Measurements from ENCODE around the gene WDR76.
A peak's percentile ranks its signal among the peaks of the same experiment; 100 is the strongest.

WDR76 gene

DNA sequence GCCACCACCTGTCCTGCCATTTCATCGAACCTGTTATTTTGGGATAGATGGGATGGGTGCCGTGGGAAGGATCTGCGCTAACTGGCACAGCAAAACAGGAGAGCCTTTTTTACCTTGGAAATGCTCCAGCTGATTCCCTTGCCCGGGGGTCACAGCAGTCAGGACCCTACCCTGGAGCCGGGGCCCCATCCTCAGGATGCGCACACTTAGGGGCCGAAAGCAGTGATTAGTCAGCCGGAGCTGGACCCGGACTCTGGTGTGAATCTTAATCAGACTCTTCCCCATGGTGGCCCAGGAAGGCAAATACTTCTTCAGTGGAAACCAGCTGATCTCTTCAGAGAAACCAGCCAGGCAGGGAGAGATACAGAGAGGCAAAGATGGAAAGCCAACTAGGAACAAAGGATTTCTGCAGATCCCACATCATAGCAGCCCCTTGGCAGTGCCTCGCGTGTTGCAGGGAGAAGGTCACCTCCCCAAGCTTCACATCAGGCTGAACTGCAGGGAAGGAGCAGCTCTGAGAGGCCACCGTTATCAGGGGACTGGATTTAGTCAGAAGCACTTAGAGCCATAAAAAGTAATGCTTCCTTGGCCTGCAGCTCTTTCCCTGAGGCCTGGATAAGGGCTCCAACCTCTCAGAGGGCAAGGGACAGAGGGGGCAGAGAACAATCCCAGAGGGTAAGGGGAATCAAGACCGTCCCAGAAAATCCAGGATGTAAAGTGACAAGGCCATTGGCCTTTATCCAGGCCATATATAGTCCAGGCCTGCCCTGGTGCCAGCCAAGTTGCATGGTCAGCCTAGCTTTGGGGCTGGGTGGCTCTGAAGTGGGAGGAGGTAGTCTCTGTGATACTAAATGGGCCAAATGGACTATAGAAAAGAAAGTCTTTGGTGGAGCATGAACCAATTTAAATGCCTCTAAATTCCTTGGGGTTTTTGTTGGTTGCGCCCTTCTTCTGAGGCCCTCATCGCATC, 52.9 kb downstream of the WDR76 start:
- no peak for DNase-seq

DNA sequence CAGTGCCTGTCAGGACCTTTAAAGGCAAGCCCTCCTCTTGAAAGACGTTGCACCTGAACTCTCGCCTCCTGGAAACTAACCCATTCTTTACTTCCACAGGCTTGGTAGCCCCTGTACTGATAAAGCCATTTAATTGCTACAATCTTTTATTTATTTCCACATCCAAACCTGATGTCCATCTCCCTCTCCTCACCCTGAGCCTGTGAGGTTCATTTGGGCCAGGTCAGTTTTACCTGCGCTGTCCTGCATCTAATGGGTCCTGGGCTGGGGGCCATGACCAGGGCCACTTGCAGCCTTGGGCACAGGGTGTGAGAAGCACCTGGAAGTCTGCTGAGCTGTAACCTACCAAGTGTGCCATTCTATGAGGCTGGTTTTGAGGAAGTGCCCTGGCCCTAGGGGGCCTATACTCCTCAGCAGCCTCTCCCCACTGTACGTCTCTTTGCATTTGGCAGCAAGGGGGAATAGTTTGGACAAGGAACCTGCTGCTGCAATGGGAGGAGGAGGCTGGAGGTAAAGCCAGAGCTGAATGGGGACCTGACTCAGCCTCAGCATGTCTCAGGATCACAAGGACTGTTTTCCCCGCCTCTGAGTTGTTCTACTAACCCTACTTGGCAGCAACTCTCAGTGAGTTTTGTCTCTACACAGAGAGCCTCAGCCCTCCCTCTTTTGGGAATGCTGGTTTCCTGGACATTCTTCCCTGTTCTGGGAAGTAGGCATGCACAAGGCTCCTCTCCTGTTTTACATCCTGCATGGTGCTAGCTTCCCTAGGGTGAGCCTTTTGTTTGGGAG, 53.8 kb downstream of the WDR76 start:
- no peak for DNase-seq

DNA sequence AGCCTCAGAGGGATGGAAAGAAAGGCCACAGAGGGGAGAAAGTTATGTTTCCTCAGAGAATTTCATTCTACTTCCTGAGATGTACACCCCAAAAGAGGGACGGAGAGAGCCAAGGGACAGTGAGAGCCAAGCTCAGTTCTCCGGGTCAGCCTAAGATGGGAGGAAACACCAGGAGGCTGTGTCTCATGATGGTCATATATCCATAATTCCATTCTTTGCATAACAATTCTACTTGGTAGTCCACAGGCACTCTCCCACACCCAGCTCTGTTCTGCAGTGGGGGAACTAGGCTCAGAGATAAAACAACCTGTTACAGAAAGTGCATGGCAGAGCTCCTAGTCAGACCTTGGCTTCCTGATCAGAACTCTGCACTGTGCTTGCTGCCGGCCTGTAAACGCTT, 54.4 kb downstream of the WDR76 start:
- DNase-seq = no peak

DNA sequence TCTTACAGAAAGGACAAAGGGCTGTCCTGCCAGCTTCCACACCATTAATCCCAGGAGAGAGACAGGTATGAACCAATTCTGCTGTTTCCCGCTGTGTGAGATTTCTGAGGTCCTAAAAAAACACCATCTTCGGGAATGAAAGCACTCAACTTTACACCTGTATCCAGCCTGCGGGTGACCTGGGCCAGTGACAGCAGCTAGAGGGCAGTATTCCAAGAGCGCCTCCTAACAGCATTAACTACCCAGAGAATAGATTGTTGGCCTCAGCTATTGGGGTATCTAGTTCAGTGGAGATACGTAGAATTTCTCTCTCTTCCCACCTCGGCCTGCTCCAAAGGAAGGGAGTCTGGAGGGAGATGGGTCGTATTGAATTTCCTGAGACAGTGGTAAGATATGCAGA, 55.1 kb downstream of the WDR76 start:
- no peak for DNase-seq

DNA sequence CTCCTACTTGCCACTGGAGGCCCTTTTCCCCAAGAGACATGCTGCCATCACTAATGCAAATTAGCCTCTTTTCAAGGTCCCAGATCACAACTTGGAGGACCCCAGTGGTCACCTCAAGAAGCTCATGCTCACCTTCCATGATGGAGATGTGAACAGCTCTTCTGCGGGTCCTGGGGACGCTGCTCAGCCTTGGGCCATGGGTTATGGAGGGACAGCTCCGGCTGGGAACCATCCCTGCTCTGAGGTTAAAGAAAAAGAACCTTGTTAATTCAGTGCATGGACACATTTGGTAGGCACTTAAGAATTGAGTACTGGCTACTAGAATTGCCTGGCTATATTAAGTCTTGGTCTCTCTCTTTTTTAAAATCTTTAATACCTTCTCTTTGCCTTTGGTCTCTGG, 56.8 kb downstream of the WDR76 start:
- DNase-seq = no peak

DNA sequence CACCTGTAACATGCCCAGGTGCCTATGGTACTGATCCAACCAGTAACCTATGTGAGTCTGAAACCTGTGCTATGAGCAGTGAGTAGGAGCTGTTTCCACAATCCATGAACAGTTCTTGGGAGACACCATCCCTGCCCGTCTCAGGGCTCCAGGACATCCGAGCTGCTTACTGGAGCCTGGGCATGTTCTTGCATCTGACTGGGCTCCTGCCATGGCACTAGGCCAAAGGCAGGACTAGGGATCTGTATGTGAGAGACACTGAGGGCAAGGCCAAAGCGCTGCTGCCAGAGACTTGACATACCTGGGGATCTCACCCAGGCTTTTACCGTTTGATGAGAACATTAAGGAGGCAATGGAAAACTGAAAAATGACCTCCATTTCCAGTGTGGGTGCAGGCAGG, 59.8 kb downstream of the WDR76 start:
- DNase-seq = no peak

DNA sequence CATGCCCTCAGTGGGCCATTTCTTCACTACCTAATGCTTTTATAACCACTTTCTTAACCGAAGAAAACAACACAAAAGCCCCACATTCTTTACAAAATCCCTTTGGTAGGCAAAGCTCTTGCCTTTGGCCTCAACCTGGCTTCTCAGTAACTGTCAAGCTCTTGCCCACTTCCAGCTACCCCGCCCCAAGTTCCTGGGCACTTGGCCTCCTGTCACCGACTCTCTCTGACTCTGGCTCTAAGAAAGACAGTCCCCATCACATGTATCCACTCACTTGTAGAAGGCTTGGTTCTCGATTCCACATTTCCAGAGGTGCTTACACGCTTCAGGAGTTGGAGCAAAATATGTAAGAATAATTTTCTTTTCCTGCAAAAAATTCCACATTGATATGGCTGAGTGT, 61.1 kb downstream of the WDR76 start:
- DNase-seq = no peak

DNA sequence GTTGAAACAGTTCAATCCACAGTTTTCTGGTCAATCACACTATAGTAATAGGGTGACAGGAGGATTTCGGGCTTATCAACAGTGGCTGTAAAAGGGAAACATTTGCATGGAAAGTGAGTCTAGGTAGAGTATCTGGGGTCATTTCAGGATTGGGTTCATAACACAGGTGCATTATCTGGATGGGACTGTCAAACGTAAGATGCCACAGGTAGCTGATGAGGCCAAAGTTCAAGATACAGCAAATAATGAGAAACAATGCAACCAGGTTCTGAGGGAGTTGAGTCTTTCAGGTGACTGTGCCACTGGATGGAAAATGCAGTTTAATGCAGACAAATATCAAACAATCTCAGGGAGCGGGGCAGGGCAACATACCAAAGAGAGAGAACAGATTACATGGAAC, 62.2 kb downstream of the WDR76 start:
- no peak for DNase-seq

DNA sequence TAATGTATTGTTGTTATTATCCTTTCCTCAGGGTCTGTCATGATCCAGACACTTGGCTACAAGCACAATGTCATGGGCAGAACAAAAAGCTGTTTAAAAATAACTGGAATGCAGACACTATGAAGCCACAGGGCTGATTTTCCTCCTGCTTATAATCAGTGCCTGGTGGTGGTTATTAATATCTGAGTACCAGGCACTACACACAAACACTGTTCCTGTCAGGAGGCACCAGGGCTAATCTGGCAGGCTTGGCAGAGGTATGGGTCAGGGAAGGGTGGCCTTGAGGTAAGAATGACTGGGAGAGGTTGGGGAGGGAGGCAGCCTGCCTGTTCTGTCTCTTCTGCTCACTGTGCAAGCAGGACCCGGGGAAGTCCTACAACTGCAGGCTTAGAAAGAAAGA, 67.2 kb downstream of the WDR76 start:
- no peak for DNase-seq

DNA sequence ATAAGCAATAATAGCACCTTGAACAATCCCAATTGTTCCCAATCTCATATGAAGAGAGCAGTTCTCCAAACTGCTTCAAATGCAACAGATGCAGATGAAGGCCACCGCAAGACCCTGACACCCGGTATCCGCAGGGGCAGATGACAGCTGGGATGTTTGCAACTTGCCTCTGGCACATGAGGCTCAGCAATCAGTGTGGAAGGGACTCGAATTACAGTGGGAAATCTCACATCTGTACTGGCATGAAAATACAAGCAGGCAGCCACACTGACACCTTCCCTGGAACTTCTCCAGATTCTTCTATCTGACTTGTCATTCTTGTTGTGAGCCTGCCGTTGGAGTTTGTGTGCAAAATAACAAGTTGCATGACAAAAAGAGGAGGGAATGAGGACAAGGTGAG, 68.8 kb downstream of the WDR76 start:
- DNase-seq = no peak

DNA sequence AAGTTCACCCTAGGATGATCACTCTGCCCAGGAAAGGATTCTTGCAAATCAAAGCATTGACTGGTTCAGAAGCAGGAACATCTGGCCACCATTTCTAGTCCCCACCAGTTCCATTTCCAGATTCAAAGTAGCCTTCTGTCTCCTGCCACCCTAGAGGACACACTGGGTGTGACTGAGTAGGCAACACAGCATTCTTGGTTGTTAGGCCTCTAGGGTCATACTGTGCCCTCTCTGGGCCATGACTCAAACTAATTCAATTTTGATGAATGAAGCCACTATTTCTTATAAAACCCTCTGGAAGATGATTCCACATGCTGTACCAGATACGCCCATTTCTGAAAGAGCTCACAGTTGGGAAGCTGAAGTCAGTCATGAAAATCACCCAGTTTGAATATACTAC, 69.7 kb downstream of the WDR76 start:
- no peak for DNase-seq

DNA sequence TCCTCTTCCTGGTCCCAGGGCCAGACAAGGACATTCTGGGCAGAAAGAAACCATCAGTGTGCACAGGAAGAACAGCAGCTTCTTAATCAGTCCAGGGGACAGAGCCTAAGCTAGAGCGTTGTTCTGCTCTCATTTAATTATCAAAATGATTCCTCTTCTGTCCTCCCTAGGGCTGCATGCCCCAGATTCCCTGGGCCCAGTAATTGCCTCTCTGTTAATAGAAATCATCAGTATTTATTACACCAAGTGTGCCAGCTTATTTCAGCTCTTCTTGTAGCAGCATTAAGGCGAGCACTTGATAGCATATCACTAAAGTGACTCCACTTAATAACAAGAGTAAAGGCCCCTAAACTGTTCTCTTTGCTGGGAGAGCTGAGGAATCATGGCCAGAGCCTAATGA, 72.1 kb downstream of the WDR76 start:
- DNase-seq = no peak

DNA sequence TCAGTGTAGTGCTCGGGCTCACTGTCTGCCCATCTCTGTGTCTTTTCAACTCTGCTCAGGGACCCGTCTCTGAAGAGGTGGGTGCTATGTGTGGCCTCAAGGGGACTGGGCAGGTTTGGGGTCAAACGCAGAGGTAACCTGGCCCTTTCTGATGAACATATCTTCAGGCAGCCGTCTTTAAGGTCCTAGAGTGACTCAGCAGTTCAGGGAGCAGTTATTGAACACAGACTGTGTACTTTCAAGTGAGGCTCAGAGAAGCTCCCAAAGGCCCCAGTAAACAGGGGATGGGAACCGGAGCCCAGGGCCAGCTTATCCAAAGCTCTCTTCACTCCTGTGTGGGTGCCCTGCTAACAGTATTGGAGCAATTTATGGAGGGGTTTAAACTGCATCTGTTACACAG, 73.1 kb downstream of the WDR76 start:
- DNase-seq = no peak

DNA sequence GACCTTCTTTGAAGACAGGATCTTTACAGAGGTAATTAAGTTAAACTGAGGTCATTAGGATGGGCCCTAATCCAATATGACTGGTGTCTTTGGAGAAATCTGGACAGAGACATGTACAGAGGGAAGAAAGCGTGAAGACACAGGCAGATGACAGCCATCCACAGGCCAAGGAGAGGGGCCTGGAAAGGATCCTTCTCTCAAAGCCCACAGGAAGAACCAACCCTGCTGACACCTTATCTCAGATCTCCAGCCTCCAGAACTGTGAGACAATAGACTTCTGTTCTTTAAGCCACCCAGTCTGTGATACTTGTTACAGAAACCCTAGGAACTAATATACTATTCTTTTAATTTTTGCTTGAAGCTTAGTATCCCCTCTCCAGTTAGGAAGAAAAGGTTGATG, 74.2 kb downstream of the WDR76 start:
- DNase-seq = no peak

DNA sequence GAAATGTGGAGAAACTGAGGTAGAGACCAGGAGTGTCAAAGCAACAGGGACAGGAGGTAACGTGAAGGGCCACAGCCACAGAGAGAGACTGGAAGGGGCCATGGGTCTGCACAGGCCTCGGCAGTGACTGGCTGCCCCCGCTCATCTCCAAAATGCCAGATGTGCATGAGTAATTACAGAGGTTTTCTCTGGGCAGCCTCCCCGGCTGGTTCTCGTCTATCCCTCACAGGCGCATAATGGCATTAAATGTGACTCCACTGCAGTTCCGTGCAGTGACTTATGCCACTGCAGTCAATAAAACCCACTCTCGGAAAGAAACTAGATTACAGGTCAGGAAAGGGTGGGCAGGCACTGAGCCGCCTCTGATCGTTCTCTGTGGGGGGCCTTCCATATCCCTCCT, 74.7 kb downstream of the WDR76 start:
- DNase-seq = no peak

DNA sequence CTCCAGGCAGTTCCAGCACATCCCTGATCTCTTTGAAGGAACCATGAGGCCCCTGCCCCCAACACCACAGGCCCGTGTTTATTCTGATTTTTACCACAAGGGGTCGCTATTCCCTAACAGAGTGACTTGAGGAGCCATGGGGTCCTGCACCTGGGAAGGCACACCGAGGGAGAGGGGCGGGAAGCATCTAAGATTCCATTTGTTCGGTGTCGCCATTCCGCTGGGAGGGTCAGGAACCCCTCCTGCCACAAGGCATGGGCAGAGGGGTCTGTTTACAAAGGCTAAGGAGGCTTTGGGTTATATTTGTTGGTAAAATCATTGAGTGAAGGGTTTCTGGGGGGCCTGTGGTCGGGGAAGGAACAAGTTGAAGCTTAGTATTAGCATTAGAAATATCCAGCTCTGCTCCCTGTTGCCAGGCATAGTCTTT, 77.1 kb downstream of the WDR76 start:
- peak in 3 of 5 experiments; percentile 13 to 54 (median 15) for DNase-seq

DNA sequence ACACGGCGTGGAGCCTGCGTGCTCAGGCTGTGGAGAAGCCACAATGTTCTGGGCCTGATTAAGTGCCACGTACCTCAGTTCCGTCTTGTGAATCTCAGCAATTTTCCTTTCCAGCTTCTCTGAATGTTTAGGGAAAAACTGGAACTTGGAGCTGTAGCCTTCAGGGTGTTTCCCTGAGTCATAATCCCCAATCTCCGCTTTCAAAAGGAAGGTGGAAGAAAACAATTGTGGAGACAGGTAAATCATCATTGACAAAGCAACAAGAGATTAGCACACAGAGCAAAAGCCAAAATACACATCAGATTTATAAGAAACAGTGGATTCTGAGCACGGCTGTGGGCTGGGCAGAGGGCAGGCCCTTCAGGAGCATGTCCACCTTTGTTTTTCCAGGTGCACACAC, 79.0 kb downstream of the WDR76 start:
- DNase-seq = no peak

DNA sequence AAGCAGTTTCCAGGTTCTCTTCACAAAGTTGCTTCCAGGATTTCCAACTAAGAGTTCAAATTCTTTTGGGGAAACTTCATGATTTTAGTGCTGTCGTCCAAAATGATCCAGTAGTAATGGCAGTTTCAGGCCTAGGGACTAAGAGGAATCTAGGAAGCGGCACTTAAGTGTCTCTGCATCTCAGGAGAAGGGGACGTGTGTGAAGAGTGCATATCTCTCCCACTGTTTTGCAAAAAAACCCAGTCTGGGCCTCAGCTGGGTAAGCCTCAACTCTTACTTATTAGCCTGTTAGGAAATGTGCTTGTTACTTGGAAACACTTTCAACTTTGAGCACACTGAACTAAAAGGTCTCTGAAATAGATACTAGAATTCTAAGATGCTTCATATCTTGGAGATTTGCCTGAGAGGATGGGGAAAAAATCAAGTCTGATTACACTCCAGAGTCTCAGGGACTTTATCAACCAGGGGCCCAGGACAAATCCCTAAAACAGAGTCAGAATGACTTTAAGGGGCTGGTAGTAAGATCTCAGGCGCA, 81.8 kb downstream of the WDR76 start:
- DNase-seq = no peak

DNA sequence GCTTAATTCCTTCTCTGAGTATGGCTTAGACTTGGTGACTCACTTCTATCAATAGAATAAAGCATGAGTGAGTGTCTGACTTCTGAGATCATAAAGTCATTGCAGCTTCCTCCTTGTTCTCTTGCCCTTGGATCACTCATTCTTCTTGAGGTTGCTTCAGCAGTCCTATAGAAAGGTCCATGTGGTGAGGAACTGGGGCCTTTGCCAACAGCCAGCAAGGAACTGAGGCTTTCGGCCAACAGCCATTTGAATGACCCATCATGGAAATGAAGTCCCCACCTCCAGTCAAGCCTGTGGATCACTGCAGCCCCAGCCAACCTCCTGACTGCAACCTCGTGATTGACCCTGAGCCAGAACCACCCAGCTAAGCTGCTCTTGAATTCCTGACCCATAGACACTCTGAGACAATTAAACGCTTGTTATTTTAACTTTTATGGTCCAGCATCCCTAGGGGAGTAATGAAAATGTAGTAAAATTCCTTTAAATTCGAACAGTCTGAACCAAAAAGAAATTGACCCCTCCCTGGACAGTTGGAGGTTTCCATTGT, 84.5 kb downstream of the WDR76 start:
- DNase-seq = no peak

DNA sequence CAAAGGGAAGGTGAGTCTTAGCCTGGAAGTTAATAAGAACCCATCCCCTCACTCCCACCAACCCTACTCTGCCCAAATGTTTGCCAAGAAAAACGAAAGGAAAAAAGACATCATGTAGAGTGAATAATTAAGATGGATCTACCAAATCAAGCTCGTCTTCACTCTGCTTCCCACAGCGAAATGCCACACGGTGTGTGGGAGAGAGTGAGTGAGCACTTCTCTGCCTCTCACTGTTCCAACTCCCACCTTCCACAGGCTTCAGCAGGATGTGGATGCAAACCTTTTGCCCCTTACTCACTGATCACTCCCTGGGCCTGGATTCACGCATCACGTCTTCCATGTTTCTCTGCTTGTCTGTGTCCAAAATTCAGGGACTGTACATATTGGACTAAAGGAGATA, 85.4 kb downstream of the WDR76 start:
- no peak for DNase-seq

DNA sequence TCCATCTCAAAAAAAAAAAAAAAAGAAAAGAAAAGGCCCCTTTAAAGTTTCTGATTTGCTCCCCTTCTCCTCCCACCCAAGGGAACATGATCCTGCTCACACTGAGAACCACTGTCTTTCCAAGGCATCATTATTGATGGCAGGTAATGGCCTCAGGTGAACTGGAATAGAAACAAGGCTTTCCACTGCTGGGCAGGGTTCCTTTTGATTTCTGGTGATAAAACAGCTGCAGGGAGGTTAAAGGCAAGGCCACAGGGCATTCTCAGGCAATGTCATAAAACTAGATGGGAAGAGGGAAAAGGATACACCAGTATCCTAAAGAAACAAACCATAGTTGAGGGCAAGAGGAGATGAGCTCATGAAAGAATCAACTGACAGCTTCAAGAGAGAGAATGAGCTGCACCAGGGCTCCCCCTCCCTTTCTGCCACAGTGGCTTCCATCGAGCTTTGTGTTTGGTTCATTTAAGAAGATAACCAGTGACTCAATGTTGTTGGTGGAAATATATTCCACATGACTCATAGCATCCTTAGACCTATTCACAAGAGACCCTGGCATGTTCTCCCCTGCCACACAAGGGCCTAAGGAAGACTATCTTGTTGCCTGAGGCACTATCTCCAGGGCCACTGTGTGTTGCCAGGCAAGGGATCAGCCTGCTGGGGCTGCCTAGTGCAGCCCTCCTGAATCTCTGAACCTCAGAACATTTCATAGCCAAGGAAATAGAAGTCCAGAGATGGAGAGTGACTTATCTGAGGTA, 86.4 kb downstream of the WDR76 start:
- DNase-seq = no peak

DNA sequence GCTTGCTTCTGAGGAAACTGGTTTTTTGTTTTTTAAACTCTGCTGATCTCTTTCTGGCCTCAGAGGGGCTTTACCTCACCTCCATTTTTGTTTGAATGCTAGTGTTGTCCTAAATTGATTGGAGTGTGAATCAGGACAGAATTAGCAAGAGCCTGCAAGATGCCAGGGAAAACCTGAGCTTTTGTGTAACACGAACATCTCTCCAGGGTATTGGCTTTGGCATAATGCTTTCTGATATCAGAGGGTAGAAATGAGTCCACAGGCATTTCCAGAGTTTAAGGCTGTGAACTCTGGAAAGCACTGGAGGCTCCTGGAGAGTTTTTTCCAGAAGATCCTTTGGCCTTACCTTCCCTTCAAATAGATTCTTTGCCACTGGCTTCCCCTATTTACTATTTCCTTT, 87.1 kb downstream of the WDR76 start:
- no peak for DNase-seq
